Mucosa of stomach (tissue), 1 donor: ENCODE data around the gene CITED1.
"Not testable (repeated sequence)": the region's sequence is repeated elsewhere in the genome, so short reads cannot be mapped to it uniquely, and the experiment has no call there.

Source experiments
- H3K27me3 ChIP-seq: one replicate; pipeline ENCODE4 v1.7.0; 2013; ENCODE audit warnings: mild to moderate bottlenecking, low read length; ENCODE audit not compliant: control insufficient read depth, insufficient read depth
- H3K36me3 ChIP-seq: one replicate; pipeline ENCODE4 v1.7.0; 2013; ENCODE audit warnings: low read length; ENCODE audit not compliant: control insufficient read depth, insufficient read depth
- H3K4me1 ChIP-seq: one replicate; pipeline ENCODE4 v1.7.0; 2013; ENCODE audit warnings: mild to moderate bottlenecking, low read length; ENCODE audit not compliant: control insufficient read depth, insufficient read depth
- H3K4me3 ChIP-seq: one replicate; pipeline ENCODE4 v1.7.0; 2013; ENCODE audit warnings: low read length
- H3K9ac ChIP-seq: one replicate; pipeline ENCODE4 v1.7.0; 2013; ENCODE audit warnings: mild to moderate bottlenecking, low read length, moderate library complexity
- H3K9me3 ChIP-seq: one replicate; pipeline ENCODE4 v1.7.0; 2013; ENCODE audit warnings: mild to moderate bottlenecking, low read length, moderate library complexity; ENCODE audit not compliant: control insufficient read depth
- donor health status: Pancreatic carcinoma.

The CITED1 gene

DNA sequence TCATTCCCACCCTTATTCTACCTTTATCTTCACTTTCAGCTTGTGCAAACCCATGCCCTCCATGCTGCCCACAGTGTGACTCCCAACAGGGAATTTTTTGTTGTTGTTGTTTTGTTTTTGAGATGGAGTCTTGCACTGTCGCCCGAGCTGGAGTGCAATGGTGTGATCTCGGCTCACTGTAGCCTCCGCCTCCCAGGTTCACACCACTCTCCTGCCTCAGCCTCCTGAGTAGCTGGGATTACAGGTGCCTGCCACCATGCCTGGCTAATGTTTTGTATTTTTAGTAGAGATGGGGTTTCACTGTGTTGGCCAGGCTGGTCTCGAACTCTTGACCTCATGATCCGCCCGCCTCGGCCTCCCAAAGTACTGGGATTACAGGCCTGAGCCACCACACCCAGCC, 13.9 kb upstream of the CITED1 start:
- H3K4me1 ChIP-seq, H3K36me3 ChIP-seq, H3K9me3 ChIP-seq, H3K4me3 ChIP-seq, H3K9ac ChIP-seq, H3K27me3 ChIP-seq: not testable (repeated sequence)

DNA sequence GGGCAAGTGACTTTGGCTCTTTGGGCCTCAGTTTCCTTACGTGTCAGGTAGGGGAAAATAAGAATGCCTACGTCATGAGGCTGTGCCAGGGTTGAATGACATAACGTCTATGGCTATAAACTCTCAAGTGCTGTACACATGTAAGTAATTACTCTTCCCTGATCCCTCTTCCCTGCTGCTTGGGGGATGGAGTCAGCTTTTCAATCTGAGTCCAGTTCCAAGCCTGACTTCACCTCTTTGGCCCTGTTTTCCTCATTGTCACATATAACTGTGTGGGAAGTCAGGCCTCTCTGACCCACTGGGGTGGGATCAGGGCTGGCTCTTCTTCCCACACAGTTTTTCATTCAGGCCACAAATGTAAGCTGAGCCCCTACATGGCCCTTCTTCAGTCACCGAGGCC, 11.4 kb upstream of the CITED1 start:
- no peak overlapping the region for H3K4me3 ChIP-seq
- no peak overlapping the region for H3K9ac ChIP-seq
- H3K4me1 ChIP-seq: no peaks in the 10 kb centered on the region
- no peaks in the 10 kb centered on the region for H3K27me3 ChIP-seq
- no peaks in the 10 kb centered on the region for H3K36me3 ChIP-seq
- H3K9me3 ChIP-seq: no peaks in the 10 kb centered on the region

DNA sequence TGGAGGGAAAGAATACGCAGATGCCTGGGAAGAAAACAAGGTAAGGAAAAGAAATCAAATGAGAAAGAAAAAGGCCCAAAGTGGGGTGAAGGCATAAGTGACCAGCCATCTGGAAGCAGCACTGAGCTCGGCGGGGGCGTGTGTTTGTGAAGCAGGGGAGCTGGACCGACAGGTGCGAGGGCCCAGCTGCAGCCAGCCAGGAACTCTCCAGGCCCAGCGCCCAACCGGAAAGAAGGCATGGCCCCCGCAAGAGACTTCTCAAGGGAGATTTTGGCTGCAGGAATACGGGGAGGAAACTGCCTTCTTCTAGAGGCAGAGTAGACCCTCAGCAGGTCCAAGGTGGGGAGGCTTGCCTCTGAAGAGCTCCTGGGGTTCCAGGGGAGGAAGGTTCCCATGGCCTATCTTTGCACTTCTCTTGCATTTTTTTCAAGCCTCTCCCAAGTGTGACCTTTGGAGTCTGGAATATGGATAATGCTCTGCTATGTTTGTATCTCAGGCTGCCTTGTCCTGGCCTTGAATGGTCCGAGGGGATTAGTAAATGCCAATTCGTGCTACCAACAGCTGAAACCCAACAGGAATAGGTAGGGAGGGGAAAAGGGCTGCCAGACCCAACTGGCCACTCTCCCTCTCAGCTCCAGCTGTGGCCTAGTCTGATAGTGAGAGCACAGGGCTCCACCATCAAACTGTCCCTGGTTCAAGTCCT, 10.8 kb upstream of the CITED1 start:
- Histone ChIP-seq H3K4me1 (no peaks in the 10 kb centered on the region), H3K36me3 (no peaks in the 10 kb centered on the region), H3K9ac (no peak overlapping the region), H3K27me3 (no peaks in the 10 kb centered on the region), H3K9me3 (no peaks in the 10 kb centered on the region), H3K4me3 (no peak overlapping the region)

DNA sequence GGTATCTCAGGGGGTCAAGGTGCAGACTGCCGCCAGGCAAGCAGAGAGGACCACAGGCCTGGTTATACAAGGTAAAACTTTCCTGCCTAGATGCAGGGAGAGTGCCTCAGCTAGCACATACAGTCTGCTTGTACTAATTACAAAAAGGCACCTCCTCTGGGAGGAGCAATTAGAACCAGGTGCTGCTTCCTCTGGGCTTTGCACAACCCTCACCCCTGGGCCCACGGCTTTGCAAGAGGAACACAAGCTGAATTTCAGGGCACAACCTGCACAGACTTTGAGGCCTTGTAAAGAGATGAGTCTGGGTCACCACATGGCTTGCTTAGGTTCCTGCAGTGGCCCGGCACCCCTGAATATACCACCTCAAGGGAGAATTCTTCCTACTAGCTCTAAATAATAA, 9.2 kb upstream of the CITED1 start:
- Histone ChIP-seq H3K4me3 (no peak overlapping the region), H3K9me3 (no peaks in the 10 kb centered on the region), H3K4me1 (no peaks in the 10 kb centered on the region), H3K36me3 (no peaks in the 10 kb centered on the region), H3K27me3 (no peaks in the 10 kb centered on the region), H3K9ac (no peak overlapping the region)

DNA sequence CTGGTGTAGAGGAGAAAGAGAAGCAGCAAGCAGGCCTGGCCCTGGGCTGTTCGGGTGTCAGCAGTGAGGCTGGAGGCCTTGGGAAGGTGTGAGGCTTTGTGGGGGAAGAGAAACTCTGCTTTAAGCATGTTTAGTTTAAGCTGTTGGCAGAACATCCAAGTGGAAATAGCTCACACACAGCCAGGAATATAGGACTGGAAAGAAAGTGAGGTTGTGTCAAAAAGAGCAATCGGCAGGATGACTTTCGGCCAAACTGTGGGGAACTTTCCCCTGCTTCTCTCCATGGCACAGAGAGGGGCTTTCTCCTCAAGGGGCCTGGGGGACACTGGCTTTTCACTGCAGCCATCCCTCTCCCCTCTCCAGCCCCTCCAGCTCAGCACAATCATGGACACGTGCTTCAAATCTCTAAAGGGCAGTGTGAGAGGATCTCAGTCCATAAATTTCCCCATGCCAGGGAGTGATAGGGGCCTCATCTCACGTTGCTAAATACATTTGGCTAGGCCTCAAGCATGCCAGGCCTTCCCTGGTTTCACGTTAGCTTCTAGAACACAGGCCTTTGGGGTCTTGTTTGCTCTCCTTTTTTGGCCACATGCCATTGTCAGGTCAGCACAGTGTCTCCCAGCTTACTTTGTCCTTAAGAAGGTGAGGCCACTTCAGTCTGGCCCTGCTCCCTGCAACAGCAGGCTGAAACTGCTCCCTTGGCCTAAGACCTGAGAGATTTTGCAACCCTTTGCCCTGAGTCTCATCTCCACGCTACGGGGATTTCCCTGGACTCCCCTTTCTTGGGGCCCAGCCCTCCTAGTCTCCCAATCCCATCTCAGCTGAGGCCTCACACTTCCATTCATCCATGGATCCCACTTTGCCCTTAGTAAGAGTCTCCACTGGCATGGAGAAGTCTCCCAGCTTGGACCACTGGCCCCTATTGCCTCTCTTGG, 8.3 kb upstream of the CITED1 start:
- Histone ChIP-seq H3K4me3 (no peak overlapping the region), H3K4me1 (peaks cover 5% of the 10 kb centered on the region), H3K27me3 (peaks cover 8% of the 10 kb centered on the region), H3K9me3 (no peaks in the 10 kb centered on the region), H3K9ac (no peak overlapping the region), H3K36me3 (no peaks in the 10 kb centered on the region)

DNA sequence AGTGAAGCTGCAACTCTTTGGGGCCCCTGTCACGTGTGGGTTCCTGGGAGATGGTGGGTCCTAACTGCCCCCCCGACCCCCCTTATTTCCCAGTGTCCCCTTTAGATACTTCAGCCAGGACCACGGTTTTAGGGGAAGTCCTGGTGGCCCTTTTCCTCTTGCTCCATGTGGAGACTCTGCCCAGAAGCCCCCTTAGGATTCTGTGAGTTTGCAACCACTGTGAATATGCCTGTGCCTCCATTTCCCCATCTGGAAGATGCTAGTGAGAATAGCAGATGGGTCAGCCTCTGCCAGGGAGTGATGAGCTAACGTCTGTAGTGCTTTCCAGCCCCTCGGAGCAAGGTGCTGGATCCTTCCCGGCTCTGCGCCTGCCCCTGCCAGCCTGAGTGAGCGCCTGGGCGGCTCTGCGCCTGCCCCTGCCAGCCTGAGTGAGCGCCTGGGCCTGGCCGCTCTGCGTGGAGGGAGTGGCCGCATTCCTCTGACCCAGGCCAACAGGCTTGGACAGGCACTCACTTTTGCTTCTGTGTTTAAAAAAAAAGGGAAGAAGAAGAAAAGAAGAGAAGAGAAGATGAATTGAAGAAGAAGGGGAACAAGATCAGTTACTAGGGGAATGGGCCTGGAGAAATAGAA, 6.7 kb upstream of the CITED1 start:
- Histone ChIP-seq H3K9me3 (no peaks in the 10 kb centered on the region), H3K4me1 (peaks cover 16% of the 10 kb centered on the region), H3K4me3 (no peak overlapping the region), H3K9ac (no peak overlapping the region), H3K36me3 (no peaks in the 10 kb centered on the region), H3K27me3 (peaks cover 23% of the 10 kb centered on the region)

DNA sequence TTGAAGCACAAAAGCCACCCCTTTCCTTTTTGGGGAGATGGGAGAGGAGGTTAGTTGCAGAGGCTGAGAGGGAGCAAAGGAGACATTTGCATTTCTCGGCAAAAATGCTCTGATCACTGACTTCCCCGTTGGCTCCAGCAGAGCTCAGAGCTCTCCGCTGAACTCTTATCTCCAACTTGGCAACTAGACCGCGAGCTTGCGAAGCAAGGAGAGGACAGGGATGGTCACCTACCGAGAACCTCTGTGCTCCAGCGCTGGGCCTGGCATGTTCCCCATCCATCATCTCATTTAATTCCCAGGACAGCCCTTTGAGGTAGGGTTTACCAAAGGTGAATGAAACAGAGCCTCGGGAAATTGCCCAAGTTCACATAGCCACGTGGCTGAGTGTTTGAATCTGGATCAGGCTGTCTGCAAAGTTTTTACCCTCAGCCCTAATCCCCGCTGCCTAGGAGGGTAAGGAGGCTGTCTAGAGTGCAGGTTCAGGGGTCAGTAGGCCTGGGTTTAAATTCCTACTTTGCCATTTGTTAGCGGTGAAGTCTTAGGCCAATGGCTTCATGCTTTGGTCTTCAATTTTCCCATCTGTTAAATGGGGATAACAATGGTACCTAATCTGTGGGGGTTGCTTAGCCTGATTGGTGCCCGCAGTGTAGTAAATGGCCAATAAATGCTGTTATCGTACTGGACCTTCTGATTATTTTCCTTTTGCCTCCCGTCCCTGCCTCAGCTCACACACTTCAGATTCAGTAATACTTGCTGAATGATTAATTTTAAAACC, 3.8 kb upstream of the CITED1 start:
- no peak overlapping the region for H3K4me3 ChIP-seq
- no peaks in the 10 kb centered on the region for H3K36me3 ChIP-seq
- H3K27me3 ChIP-seq: peaks cover 45% of the 10 kb centered on the region
- H3K9ac ChIP-seq: no peak overlapping the region
- H3K4me1 ChIP-seq: peaks cover 18% of the 10 kb centered on the region
- H3K9me3 ChIP-seq: no peaks in the 10 kb centered on the region

DNA sequence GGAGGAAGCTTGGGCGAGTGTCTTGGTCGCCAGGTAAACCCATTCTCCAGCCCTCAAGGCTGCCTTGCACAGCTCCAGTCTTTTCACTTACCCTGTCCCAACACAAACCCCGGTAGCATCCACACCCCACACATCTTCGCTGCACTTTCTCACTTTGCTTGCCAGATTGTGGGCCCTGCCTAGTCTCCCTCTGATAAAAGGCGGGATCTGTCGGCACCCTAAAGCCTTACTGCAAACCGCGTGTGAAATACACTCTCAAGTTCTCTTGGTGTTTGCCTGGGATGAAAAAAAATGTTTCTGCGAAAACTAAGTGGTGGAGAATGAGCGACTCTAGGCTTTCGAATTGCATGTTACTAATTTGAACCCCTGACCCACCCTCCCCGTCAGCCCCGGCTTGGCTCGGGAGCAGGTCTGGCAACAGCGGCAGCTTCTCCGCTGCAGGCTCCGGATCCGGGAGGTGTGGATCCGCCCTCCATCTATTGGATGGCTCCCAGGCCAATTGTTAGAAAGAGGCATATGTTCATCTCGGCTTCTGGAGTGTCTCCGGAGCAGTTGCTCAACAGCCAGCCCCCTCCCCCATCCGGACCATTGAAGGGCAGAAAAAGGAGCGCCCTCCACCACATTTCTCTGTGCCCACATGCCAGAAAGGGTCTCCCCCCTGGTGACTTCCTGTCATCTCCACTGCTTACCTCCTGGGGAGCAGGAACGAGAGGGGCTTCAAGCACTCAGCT, 3.0 kb upstream of the CITED1 start:
- H3K36me3 ChIP-seq: no peaks in the 10 kb centered on the region
- peaks cover 18% of the 10 kb centered on the region for H3K4me1 ChIP-seq
- H3K9me3 ChIP-seq: no peaks in the 10 kb centered on the region
- H3K9ac ChIP-seq: no peak overlapping the region
- H3K4me3 ChIP-seq: no peak overlapping the region
- H3K27me3 ChIP-seq: peaks cover 51% of the 10 kb centered on the region

DNA sequence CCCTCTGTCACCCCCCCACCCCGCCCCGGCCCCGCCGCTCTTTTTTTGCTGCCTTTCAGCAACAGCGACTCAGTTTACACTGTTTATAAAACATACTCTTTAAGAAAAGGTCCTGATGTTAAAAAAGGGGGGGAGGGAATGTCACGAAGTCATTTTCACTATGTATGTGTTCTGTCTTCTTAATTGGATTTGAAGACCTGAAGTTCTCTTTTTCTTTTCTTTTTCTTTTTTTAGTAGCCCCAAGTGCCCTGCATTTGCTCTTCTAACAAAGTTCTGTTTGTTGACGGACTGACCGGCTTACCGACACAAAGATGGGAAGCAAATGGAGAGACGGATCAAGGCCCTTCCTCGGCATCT, 2.5 kb upstream of the CITED1 start:
- no peaks in the 10 kb centered on the region for H3K36me3 ChIP-seq
- H3K27me3 ChIP-seq: peaks cover 56% of the 10 kb centered on the region
- peaks cover 18% of the 10 kb centered on the region for H3K4me1 ChIP-seq
- H3K9me3 ChIP-seq: no peaks in the 10 kb centered on the region
- no peak overlapping the region for H3K9ac ChIP-seq
- no peak overlapping the region for H3K4me3 ChIP-seq

DNA sequence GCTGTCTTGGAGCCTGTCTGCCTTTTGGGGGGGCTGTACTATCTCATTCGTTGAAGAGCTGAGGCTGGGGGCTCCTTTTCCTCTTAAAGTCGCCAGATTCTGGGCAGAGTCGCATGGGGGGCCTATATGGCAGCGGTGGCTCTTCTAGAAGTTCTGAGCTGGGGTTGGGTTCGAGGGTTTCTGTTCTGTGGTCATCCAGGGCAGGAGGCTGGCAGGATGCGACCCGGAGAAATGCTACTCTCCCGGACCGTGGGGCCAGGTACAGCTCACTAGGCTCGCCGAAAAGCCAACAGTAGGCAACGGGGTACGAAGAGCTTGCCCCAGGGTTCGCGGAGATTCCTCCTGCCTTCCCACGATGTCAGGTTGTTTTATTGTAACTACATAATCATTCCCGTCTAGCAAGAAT, 1.9 kb upstream of the CITED1 start:
- Histone ChIP-seq H3K36me3 (no peaks in the 10 kb centered on the region), H3K4me3 (no peak overlapping the region), H3K4me1 (peaks cover 18% of the 10 kb centered on the region), H3K27me3 (peaks cover 62% of the 10 kb centered on the region), H3K9ac (no peak overlapping the region), H3K9me3 (no peaks in the 10 kb centered on the region)

DNA sequence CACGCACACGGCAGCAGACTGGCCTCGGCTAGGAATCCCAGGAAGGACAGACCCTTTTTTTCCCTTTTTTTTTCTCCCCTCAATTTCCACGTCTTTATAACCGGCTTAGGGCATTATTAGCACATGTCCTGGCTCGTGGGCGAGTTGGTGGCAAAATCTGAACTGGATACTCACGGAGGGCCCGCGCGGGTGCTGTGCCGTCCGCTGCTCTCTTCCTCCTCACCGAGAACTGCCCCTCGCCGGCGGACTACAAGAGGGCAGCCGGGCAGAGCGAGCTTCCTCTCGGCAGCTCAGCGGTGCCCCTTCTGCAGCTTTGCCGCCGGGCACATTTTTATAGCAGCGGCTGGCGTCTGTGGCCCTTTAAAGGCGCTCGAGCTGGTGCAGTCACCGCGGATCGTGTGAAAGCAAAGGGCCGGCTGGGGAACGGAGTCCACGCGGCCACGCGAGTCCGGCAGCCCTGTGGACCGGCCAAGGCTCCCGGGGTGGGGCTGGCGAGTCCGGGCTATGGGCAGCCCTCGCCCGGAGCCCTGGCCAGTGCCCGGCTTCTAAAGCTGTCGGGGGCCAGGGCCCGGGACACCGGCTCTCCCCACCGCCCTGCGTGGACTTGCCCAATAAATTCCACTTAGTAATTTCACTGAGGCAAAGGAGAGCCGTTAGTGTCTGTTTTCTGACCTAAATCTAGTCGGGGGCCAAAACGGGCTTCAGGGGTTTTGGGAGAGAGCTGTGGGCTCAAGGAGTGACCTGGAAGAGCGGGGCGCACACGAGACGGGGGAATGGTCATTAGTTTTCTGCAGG, 1.3 kb upstream of the CITED1 start:
- peaks cover 18% of the 10 kb centered on the region for H3K4me1 ChIP-seq
- no peaks in the 10 kb centered on the region for H3K36me3 ChIP-seq
- no peaks in the 10 kb centered on the region for H3K9me3 ChIP-seq
- H3K4me3 ChIP-seq: peak overlapping the region; percentile 31
- H3K9ac ChIP-seq: no peak overlapping the region
- peaks cover 63% of the 10 kb centered on the region for H3K27me3 ChIP-seq
